AG09309 (cell line): ENCODE data around the gene DESI2.

Experiments
- DNase-seq: peaks from one replicate; pipeline ENCODE4 v3.0.0-alpha.2; 2010; ENCODE audit warnings: low read depth
- H3K4me3 ChIP-seq: 2 replicates; pipeline ENCODE4 v1.5.1; 2011; ENCODE audit warnings: mild to moderate bottlenecking, low read depth, low read length, moderate library complexity; ENCODE audit not compliant: control insufficient read depth
- CTCF ChIP-seq: IDR thresholded peaks from 2 replicates; pipeline ENCODE4 v1.5.1; 2011; ENCODE audit warnings: mild to moderate bottlenecking, low read depth, low read length, inconsistent platforms; ENCODE audit not compliant: insufficient read depth, control insufficient read depth; ENCODE audit errors: missing control alignments

The DESI2 gene

GRCh38 chr1:244652623-244653438 lies at the start of gene DESI2:
Gene DESI2 (plus strand): TSS chr1:244653126. CDS start chr1:244653314, 188 bp downstream.
- TF ChIP-seq CTCF, result peak; percentile 32
- peak within 1 kb of the TSS; percentile 58 for H3K4me3 ChIP-seq
- DNase-seq, result peak; percentile 99

GRCh38 chr1:244603498-244603897 lies 49.4 kb upstream of the DESI2 start:
- peak; percentile 54 for TF ChIP-seq CTCF
- no peak overlapping the region for H3K4me3 ChIP-seq
- peak; percentile 8 for DNase-seq

- no peak for DNase-seq
- no peak for TF ChIP-seq CTCF
These were observed 47.0 kb upstream of the DESI2 start for GRCh38 chr1:244605835-244606370.

DNA sequence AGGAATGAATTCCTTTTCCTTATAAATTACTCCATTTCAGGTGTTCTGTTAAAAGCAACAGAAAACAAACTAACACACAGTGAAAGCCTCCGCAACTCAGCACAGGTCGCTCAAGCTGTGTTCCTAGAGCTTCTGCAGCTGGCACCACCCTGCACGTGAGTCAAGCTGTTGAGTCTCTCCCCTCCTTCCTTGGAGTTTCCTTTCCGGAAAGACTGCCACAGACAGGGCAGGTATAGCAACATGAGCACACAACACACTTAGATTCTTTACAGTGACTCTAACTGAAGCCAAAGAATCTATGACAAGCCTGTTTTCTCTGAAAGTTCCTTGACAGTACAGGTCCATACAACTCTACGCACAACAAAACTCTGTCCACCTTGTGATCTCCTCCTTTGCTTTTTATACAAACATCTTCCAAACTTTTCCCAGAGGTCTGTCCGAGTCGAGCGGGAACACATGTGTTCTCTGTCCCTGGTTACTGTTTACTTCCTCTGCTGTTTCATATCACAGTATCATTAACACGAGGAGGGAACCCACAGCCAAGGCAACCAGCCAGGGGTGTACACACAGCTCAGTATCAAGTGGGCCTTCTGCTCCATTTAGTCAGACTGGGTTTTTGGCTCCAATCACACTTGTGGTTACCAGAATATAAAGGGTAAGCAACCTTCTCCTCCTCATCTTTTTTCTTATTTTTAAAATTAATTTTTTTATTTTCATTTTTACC lies 38.7 kb upstream of the DESI2 start:
- H3K4me3 ChIP-seq, result no peak overlapping the region
- TF ChIP-seq CTCF, result no peak
- no peak for DNase-seq

More at GRCh38 chr1:244605835-244606370, 47.0 kb upstream of the DESI2 start:
- no peak overlapping the region for H3K4me3 ChIP-seq

DNA sequence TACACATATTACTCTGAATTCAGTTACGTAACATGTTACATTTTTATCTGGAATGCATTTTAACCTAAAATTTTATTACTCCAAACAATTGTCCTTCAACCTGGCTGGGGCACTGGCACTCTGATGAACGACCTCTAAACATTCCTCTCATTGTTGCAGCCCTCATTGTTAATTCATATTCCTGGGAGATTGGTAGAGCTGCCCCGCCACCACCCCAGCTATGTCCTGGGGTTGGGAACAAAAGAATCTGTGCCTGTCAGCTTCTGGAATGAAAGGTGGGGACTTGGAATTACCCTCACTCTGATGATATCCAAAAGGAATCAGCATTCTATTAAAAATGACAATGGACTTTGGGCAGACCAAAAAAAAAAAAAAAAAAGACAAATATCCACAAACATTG lies 38.0 kb upstream of the DESI2 start:
- H3K4me3 ChIP-seq, result no peak overlapping the region
- no peak for TF ChIP-seq CTCF
- no peak for DNase-seq

GRCh38 chr1:244615301-244615700 lies 37.6 kb upstream of the DESI2 start:
- H3K4me3 ChIP-seq, result no peak overlapping the region
- DNase-seq, result no peak
- TF ChIP-seq CTCF, result no peak
